GM19468 (cell line): ENCODE data around the gene CYP4F22.
"Not testable (repeated sequence)": the region's sequence is repeated elsewhere in the genome, so short reads cannot be mapped to it uniquely, and the experiment has no call there.

Experiments used
- ATAC-seq: cut with Tn5 transposase; IDR thresholded peaks from one replicate; pipeline ENCODE4 v1.9.1; 2021; ENCODE audit warnings: mild to moderate bottlenecking, moderate library complexity, moderate number of reproducible peaks; ENCODE audit not compliant: unreplicated experiment; ENCODE audit errors: extremely low read depth

CYP4F22 gene

DNA sequence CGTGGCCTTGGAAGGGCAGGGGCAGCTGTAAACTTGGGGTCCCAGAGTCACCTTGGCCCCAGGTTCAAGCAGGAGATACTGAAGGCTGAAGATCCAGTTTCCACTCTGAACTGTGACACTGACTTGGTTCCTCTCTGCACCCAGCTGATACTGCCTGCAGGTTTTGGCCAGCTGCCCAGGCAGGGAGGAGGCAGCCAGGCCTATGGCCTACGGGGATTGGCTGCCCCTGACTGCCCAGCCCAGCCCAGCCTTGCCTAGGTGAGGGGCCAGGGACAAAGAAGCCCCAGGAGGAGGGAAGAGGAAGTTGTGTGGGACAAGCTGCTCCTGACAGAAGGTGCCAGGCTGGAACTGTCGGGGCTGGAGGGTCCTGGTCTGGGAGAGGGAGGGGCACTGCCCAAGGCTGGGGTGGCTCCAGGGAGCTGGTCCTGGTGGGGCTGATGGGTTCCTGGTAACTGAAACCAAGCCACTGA is 55.0 kb downstream of the CYP4F22 start:
- no peak for ATAC-seq

DNA sequence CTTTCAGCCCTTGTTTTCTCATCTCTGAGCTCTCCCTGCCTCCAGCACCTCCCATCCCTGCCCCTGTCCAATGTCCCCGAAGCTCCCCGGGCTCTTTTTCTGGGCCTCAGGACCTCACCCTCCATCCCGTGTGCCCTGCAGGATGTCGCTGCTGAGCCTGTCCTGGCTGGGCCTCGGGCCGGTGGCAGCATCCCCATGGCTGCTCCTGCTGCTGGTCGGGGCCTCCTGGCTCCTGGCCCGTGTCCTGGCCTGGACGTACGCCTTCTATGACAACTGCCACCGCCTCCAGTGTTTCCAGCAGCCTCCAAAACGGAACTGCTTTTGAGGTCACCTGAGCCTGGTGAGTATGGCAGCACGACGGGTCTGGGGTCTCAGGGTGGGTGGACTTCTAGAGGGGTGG is 55.6 kb downstream of the CYP4F22 start:
- no peak for ATAC-seq

DNA sequence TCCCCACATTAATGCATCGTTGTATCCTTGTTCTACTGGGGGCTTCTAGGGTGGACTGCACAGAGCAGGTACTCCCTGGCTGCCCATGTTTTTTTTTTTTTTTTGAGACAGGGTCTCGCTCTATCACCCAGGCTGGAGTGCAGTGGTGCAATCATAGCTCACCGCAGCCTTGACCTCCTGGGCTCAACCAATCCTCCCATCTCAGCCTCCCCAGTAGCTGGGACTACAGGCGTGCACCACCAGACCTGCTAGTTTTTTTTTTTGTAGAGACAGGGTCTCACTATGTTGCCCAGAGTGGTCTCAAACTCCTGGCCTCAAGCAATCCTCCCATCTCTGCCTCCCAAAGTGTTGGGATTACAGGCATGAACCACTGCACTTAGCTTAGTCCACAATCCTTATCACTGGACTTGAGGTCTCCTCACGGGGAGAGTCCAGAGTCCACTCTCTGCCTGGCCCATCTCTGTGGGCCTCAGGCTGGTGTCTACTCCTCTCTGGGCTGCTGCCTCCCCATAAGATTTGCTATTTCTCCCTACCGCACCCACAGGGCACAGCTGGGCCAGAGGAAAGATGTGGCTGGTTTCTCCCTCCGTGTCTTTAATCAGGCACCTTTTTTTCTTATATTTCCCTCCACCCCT is 56.3 kb downstream of the CYP4F22 start:
- no peak for ATAC-seq

DNA sequence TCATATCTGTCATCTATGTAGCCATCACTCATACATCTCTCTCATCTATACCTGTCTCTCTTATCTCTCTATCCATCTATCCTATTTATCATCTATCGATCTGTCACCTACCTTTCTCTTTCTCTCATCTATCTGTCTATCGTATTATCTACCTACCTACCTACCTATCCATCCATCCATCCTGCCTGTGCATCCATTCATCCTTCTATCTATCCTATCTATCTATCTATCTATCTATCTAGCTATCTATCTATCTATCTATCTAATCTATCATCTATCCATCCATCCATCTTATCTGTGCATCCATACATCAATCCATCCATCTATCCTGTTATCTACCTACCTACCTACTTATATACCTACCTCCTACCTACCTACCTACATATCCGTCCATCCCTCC is 62.1 kb downstream of the CYP4F22 start:
- ATAC-seq, result no peak

DNA sequence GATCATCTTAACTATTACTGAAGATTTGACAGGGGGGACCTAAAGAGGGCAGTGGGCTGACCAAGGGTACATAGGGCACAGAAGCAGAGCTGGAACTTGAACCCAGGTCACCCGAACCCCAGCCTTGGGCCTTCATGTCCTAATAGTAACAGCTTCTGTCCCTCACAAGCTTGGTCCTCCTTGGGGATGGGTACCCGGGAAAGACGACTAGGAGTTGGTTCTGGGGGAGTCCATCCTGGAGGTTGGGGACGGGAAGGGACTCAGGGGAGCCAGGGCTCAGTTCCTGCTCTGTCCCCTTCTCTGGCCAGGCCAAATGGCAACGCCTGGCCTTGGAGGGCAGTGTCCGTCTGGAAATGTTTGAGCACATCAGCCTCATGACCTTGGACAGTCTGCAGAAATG is 67.1 kb downstream of the CYP4F22 start:
- no peak for ATAC-seq

DNA sequence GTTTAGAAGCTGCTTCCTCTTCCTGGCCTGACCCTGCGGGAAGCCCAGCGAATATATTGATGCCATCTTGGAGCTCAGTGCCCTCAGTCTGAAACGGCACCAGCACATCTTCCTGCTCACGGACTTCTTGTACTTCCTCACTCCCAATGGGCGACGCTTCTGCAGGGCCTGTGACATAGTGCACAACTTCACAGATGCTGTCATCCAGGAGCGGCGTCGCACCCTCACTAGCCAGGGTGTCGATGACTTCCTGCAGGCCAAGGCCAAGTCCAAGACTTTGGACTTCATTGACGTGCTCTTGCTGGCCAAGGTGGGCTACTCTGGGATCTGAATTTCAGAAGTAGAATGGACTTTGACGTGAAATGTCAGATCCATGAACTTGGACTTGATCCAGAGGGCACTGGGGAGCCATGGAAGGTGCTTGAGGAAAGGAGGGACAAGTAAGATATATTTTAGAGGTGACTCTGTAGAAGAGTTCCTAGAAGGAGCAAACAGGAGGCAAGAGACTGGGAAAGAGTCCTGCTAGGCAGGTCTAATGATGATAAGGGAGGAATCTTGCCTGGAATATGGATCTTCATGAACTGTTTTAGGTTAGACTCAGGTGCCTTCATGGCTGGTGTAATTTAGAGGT is 68.3 kb downstream of the CYP4F22 start:
- ATAC-seq, result no peak

DNA sequence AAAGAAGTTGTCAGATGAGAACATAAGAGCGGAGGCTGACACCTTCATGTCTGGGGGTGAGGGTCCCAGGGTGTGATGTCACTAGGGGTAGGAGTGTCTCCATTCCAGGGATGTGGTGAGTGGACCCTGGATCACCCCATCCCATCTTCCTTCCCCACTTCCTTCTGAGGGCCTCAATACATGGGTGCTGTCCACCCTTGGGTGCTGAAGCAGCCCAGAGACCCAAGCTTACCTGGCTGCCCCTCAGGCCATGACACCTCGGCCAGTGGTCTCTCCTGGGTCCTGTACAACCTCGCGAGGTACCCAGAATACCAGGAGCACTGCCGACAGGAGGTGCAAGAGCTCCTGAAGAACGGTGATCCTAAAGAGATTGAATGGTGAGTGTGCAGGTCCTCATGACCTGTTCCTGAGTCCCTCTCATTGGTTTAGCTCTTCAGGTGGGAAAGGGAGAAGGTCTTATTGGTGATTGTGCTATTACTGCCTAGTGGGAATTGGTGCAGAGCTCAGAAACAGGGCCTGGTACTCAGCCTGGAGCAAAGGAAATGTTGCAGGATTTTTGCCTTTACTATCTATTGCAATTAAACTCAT is 69.0 kb downstream of the CYP4F22 start:
- no peak for ATAC-seq

DNA sequence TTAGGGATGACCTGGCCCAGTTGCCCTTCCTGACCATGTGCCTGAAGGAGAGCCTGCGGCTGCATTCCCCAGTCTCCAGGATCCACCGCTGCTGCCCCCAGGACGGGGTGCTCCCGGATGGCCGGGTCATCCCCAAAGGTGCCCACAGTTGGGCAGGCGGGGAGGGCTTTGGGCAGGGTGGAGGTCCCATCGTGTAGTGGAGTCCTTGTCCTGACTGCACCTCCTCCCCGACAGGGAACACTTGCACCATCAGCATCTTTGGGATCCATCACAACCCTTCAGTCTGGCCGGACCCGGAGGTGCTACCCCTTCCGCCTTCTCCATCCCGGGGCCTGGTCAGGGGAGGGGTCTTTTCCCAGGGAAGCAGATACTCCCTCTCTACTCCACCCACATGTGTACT is 75.0 kb downstream of the CYP4F22 start:
- ATAC-seq, result no peak

DNA sequence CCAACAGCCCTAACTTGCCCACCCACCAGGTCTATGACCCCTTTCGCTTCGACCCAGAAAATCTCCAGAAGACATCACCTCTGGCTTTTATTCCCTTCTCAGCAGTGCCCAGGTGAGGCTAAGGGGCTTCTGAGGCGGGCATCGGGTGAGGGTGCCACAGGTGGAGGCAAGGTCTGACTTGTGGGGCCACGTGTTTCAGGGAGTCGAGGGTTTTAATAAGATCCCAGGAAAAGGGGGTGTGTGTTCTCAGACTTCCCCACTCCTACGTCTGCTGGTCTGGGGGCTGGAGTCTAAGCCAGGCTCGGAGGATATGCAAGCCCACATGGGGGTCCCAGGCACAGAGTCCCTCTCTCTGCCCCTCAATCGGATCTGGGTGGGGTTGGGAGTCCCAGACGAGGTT is 75.8 kb downstream of the CYP4F22 start:
- ATAC-seq, result no peak

DNA sequence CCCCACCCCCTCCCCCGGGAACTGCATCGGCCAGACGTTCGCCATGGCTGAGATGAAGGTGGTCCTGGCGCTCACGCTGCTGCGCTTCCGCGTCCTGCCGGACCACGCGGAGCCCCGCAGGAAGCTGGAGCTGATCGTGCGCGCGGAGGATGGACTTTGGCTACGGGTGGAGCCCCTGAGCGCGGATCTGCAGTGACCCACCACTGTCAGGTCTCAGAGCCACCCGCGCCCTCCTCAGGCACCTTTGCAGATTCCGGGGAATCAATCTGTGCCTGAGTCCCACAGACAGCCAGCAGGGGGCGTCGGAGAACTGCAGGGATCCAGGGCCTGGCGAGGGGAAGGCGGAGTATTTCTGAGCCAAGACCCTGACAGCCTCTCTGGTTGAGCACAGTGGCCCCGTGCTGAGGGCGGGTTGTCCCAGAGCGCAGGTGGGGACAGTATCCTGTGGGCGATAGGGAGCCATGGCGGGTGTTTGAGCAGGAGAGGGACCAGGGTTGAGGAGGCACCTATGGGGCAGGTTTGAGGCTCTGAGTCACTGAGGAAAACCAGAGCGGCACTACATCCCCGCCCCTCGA is 76.3 kb downstream of the CYP4F22 start:
- ATAC-seq, result no peak

DNA sequence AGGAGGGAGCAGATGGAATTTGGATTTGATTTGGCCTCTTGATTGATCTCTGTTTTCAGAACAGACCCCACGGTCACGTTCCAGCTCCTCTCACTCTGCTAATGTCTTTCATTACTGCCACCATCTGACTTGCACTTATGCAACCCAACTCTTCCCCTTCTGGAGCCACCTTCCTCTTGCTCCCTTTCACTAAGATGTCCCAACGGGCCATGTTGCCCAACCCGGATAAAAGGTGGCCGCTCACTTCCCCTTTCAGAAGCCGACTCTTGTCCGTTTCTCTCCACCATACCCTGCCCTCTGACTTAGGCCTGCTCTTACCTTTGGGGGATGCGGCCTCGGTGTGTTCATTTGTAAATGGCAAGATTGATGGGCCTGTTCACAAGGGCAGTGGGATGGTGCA is 79.3 kb downstream of the CYP4F22 start:
- ATAC-seq, result no peak

DNA sequence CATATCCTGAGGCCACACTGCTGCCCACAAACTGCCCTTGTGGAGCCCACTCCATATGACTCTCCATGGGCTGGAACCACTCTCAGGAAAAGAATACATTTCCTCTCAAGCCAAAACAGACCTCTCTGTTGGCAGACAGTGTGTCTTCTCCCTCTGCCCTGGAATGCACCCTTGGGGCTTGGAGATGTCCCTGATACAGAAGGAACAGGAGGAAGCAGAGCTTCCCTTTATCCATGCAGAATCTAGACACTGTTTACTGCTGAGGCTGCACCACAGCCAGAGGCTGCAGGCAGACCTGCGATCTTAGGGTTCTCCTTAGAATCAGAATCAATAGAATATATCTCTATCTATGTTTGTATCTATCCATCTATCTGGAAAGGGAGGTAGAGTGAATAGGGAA is 79.9 kb downstream of the CYP4F22 start:
- ATAC-seq, result no peak

DNA sequence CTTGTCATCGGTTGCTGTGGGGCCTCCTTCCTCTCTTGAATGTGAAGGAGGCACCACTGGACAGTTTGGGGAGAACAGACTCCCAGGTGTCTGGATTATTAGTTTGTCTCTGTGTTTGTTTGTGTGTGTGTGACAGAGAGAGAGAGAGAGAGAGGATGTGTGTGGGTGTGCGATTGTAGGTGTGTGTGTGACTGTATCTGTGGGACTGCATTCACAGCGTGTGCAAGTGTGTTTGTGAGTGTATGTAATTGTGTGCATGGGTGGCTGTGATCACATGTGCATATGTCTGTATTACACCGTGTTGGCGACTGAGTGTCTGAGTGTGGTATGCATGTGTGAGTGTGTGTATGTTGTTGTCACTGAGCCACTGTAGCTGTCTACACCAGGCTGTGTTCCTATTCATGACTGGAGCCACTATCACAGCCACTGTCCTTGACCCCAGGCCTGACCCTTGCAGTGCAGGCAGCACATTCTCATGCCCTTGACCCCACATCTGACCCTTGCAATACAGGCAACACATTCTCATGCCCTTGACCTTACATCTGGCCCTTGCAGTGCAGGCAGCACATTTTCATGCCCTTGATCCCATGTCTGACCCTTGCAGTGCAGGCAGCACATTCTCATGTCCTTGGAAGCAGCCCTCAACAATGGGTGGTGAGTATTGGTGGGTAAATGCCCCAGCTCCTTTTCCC is 81.6 kb downstream of the CYP4F22 start:
- no peak for ATAC-seq

DNA sequence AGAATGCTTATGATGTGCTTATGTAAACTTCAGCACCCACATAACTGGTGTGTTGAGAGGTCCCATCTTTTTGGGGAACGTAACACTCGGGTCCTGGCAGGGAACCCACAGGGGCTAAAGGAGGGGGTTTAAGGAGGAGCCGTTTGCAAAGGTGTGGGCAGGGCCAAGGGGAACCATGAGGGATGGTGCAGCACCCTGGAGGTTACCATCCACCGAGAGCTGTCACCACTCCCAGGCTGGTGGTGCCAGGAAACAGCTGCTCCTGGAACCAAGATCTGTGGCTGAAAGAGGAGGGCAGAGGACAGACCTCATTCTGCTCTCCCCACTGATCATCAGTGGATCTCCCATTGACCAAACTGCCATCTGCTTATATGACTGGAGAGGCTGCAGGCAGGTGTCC is 83.5 kb downstream of the CYP4F22 start:
- no peak for ATAC-seq

DNA sequence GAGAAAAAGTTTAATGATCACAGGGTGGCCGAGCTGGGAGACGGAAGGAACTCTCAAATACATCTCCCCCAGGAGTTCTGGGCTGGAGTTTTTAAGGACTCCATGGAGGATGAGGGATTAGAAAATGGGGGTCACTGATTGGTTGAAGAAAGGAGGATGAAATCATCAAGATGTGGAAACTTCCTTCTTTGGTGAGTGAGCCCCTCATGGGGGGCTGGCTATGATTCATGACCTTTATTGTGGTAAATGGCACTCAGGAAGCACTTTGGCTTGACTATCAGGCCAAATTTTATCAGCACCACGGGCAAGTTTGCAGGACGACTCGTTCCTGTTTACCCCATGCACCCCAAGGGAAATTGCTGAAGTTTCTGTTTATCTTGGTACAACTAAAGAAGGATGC is 84.2 kb downstream of the CYP4F22 start:
- ATAC-seq, result not testable (repeated sequence)

DNA sequence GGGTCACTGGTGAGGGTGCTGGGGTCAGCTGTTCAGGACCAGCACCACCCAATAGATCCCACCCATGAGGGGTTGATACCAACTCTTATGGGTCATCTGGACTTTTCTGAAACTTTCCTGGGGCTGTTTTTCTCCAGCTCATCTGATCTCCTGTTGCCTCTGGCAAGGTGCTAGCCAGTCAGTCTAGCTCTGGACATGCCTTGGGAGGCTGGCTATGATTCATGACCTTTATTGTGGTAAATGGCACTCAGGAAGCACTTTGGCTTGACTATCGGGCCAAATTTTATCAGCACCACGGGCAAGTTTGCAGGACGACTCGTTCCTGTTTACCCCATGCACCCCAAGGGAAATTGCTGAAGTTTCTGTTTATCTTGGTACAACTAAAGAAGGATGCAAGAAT is 85.4 kb downstream of the CYP4F22 start:
- ATAC-seq, result not testable (repeated sequence)

DNA sequence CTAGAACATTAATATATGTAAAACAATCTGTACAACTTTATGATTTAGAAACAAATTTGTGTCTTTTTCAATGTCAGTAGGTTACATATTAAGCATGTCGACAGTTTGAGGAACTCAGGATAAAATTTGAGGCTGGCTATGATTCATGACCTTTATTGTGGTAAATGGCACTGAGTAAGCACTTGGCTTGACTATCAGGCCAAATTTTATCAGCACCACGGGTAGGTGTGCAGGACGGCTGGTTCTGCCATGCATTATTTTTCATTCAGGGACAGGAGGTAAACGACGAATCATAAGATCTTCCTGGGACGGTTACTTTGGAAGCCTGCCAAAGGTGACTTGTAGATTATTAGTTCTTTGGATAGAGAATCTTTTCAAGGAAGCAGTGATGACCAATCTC is 86.7 kb downstream of the CYP4F22 start:
- ATAC-seq, result no peak
